ENCODE data around the gene NOL9.

NOL9 gene

DNA sequence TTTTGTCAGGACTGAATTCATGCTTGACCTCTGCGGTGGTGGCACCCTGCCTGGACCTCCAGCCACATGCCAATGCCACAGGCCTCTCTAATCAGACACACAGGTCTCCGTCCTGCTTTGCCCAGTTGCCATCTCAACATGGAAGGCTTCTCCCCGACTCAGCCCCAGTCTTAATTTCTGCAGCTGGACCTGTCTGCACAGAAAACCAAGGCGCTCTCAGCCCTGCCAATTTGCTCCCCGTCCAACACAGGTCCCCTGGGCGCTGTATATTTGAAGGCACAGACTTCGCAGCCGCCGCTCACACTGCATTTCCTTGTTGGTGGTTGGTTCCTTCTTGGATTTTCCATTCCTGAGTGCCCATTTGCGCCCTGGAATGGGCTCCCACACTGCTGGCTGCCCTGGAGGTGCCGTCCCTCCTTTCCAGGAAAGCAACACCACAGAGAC, 34.8 kb downstream of the NOL9 start:
- DNase-seq = no peak

- no peak for DNase-seq
These were observed 36.9 kb downstream of the NOL9 start for GRCh38 chr1:6517435-6517851.

DNA sequence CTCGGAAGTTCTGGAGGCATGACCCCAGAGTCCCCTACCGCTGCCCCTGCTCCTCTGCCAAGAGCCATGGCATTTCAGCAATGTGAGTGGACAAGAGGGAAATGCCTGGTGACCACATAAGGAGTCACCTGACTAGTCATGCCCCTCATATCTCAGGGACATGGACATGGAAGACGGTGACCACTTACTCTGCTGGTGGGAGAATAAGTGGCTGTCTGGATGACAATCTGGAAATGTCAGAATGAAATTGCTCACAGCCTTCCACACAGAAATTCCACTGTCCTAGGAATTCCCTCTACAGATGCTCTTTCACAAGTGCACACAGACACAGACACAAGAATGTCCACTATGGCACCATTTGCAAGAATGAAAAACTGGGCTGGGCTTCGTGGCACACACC, 38.5 kb downstream of the NOL9 start:
- DNase-seq = no peak

GRCh38 chr1:6513320-6513801, 41.0 kb downstream of the NOL9 start:
- DNase-seq = no peak

DNA sequence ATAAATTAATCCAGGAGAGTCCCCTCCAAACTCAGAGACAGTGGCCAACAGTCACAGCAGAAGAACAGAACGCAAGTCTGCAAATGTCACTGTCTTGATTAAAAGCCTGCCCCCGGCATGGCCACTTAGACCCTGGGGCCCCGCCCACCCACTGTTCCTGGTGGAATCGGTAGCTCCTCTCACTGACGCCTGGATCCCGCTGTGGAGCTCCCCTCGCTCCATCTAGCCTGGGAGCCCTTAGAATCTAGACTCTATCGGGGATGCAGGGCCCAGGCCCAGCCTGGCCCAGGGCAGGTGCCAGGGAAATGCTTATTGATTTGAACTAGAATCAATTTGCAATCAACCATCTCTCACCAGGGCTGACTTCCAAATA, 41.4 kb downstream of the NOL9 start:
- no peak for DNase-seq

GRCh38 chr1:6512245-6512907, 41.9 kb downstream of the NOL9 start:
- DNase-seq = no peak

DNA sequence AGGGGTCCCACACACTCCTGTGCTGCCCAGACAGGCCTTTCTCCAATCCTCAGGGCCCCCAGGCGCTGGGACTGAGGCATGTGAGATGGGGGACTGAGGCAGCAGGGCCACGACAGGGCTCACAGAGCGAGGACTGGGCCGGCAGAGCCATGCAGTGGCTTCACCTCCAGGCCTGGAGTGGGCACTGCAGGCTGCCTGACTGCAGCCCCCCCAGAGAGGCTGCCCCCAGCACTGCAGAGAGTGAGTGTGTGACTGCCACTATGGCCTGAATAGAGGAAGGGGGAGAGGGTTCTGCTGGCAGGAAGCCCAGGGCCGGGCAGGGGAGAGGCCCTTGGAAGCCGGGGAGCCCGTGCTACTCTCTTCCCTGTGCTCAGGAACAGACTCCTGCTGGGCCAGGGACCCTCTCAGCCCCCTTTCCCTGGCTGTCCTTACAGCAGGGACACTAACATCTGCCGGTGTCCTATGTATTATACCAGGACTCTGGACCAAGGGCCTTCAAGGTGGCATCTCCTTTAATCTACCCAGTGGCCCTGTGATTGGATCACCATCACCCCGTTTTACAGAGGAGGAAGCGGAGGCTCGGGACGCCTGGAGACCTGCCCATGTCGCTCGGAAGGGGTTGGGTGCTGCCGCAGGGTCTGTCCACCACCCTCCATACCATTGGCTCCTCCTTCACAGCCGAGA, 42.6 kb downstream of the NOL9 start:
- no peak for DNase-seq

GRCh38 chr1:6511056-6511455, 43.3 kb downstream of the NOL9 start:
- no peak for DNase-seq

- DNase-seq = no peak
These were observed 43.8 kb downstream of the NOL9 start for GRCh38 chr1:6510493-6510892.

DNA sequence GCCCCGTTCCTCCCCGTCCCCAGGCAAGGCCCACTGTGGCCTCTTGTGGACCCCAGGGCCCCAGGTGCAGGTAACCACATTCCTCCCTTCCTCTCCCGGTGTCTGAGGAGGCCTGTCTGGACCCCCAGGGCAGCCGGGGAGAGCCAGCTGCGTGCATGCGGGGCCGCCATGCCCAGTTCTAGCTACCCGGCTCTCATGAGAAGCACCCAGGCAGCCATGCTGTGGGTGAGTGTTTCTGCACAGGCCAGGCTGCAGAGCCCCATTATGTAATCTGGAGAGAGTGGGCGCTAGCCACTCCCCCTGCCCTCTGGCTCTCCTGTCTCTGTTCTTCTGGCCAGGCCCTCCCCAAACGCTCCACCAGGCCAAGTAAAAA, 44.4 kb downstream of the NOL9 start:
- no peak for DNase-seq

- no peak for DNase-seq
These were observed 44.9 kb downstream of the NOL9 start for GRCh38 chr1:6509220-6509918.

GRCh38 chr1:6508816-6509189, 45.5 kb downstream of the NOL9 start:
- DNase-seq = no peak

DNA sequence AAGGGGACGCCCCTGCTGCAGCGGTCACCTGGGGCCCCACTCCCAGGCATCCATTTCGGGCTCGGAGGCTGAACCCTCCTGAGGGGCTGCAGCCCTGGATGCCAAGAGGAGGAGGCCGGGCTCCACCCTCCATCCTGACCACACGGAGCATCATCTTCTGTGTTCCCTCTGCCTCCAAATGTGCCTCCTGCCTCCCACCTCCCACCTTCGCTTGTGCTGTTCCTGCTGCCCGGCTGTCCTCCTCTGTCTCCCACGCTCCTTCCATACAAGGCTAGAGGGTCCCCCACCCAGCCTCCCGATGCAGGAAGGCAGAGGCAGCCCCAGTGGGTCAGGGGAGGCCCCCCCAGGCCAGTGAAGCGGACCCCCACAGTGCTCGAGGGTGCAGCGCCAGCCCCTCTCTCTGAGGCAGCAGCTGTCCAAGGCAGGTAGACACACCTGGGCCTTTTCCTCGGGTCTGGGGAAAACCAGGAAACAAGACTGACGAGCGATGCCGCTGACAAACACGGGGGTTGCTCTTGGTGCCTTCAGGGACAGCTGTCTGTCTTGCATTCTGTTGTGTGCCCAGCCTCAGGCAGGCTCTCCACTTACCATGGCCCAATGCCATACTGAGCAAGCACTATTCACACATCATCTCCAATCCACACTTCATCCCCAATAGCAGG, 46.0 kb downstream of the NOL9 start:
- DNase-seq = no peak

DNA sequence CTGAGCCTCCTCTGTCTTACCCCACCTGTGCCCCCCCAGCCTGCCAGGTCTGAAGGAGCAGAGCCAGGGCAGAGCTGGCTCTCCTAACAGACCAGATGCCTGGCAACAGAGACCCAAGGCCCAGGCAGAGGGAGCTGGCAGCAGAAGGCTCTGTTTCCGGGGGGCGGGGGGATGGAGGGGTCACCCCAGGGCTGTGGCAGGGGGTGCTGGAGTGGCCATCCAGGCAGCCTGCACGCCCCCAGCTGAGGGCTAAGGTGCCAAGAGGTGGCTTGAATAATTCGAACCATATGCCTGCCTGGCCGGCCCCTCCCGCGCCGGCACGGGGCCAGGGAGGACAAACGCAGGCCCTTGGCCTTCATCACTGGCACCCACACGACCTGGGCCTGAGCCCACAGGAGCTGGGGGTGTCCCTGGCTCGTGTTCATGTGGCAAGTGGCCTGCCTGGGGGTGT, 46.8 kb downstream of the NOL9 start:
- DNase-seq = no peak

DNA sequence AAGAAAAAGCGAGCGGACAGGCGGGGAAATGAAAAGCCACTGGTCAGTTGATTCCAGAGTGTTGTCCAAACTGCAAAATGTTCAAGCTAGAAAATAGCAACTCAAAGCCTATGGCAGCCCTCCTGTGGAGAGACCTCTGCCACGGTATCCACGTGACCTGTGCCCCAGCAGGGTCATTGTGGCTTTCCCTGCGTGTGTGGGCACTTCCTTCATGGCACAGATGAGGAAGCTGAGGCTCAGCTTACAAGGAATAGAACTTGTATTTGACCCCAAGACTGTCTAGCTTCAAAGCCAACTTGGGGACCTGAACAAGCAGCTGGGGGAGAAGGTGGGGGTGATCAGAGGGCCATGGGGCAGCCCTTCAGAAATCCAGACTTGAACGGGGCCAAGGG, 47.3 kb downstream of the NOL9 start:
- no peak for DNase-seq

DNA sequence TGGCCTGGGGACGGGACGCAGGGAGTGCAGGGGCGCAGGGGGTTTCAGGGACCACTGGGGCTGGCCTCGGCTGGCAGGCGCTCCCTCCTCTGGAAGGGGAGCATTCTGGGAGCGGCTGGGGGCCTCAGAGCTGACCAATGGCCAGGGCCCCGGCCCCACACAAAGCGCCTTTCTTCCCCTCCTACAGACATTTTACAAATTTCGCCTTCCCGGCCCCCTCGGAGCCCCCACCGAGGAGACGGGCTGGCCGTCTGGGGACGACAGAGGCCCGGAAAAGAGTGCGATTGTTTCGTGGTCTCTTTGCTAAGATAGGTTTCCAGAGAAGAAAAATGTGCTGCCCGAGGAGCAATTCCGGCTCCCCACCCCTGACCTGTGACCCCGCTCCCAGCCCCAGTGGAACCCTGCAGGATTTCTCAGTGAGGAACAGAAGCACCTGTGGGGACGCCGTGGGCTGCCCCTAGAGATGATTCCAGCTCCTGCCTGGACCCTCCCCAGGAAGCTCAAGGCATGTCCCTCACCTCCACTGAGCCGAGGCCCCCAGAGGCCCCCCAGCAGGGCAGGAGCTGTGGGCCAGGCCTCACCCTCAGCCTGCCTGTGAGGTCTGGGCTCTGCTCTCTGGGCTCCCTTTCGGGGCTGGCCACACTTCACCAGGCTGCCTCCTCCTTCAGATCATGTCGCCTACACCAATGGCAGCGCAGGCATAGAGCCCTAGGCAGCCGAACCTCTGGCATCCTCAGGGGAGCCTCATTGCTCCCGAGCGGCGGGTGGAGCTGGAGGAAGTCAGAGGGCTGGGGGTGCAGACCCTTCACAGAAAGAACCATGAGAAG, 47.9 kb downstream of the NOL9 start:
- no peak for DNase-seq

GRCh38 chr1:6505367-6506209, 48.7 kb downstream of the NOL9 start:
- no peak for DNase-seq

GRCh38 chr1:6504887-6505286, 49.4 kb downstream of the NOL9 start:
- DNase-seq = no peak

- no peak for DNase-seq
These were observed 50.3 kb downstream of the NOL9 start for GRCh38 chr1:6503884-6504602.

DNA sequence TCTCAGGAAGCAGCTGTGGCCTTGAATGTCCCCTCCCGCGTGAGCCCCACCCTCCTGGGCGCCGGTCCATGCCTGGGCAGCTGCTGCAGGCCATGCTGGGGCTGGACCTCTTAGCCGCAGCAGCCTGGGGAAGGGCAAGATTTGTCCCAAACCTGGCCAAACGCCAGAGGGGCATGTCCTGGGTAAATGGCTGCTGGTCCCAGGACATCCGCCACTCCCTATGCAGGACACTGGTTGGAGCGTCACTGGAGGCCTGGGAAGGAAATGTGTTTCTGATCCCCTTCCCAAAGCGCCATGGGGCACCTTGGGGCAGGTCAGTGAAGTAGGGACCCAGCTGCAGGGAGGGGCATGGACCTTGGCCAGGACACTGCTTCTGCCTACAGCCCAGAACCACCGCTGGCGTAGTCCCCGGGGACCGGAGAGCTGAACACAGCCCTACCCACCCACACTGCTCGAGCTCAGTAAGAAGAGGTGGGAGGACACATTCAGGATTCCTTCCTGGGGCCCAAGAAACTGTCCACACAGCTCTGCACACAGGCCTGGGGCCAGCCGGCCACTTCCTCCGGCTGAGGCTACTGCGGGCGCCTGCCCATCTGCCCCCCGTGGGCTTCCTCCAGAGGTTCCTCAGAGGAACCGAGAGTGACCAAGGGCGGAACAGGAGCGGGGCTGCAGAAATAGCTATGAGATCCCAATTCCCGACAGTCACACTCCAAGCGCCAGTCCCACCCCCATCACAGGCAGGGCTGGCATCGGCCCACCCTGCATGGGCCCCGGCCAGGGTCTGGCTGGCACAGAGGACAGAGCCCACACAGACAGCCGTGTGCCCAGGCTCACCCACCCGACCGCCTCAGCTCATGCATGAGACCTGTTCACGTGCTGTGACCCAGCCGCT, 52.1 kb downstream of the NOL9 start:
- no peak for DNase-seq
